A549 treated with dexamethasone at 1 μM for 4 hours (cell line): ENCODE results near the gene BRD1. TPM values are rescaled to one million over a fixed set of nuclear protein-coding genes. Genes with fewer than 3 reads are reported as not detected.

Experiments used
- total RNA-seq: library from RNA; stranded (reverse); fragments of 200-300 nt; extraction: Qiagen RNA extraction; gene quantifications from 5 replicates; pipeline ENCODE4 v1.2.3, GENCODE V29; 2022

The BRD1 gene
- total RNA-seq, result 11.4 to 16.7 TPM (median 15.3 TPM) in 5 replicates

GRCh38 chr22:49827853-49828598, at the start of gene BRD1:
Gene BRD1 (minus strand): TSS chr22:49827873. CDS start chr22:49824317, 3,556 bp downstream.

GRCh38 chr22:49852898-49853894, 25.5 kb upstream of the BRD1 start, which contains the start of gene ZBED4:
Gene ZBED4 (plus strand): TSS chr22:49853844. CDS start chr22:49883663, 29,819 bp downstream.

Other genes with a start within 250 kb of the BRD1 start
- 10.2 to 14.3 TPM (median 14.0 TPM) in 5 replicates for gene ZBED4, start 26.0 kb upstream of the BRD1 start, total RNA-seq
- 8.2 to 11.8 TPM (median 10.0 TPM) in 5 replicates for gene ALG12, start 90.6 kb upstream of the BRD1 start, total RNA-seq
- gene CRELD2, start 90.8 kb upstream of the BRD1 start, total RNA-seq, result 19.6 to 29.4 TPM (median 27.4 TPM) in 5 replicates
- 43.7 to 82.4 TPM (median 79.1 TPM) in 5 replicates for gene PIM3, start 132.9 kb upstream of the BRD1 start, total RNA-seq
- gene IL17REL, start 184.9 kb upstream of the BRD1 start, total RNA-seq, result 0.04 to 0.07 TPM (median 0.05 TPM) in 4 of 5 replicates, not detected in the other
- gene TTLL8, start 230.4 kb upstream of the BRD1 start, total RNA-seq, result not detected in 5 replicates